Panc1 (cell line): ENCODE results near the gene LYST. TPM values are rescaled to one million over a fixed set of nuclear protein-coding genes. Genes with fewer than 3 reads are reported as not detected.

Source experiments
- ATAC-seq: fragments of 200-7000 bp; cut with Tn5 transposase; 2 replicates; pipeline ENCODE4 v1.9.1; 2020; ENCODE audit warnings: mild to moderate bottlenecking, moderate library complexity
- BruUV-seq: library from RNA; stranded (reverse); fragments of 400-500 nt; replicated peaks from 2 replicates; lab custom pipeline; 2021; lab: Mats Ljungman, UMichigan
- CTCF ChIA-PET: fragments of 300-600 bp; sonication (Branson Sonifier 250); formaldehyde crosslinking; loops from one replicate; lab custom pipeline; 2022; ENCODE audit warnings: antibody characterized with exemption; lab: Charles Lee
- POLR2A ChIA-PET: fragments of 300-600 bp; sonication (Branson Sonifier 250); formaldehyde crosslinking; loops from one replicate; lab custom pipeline; 2022; ENCODE audit warnings: antibody characterized with exemption; lab: Charles Lee
- DNase-seq: peaks from one replicate; pipeline ENCODE4 v3.0.0-alpha.2; 2010; ENCODE audit warnings: low read depth, low spot score
- H3K27ac ChIP-seq: 2 replicates; pipeline ENCODE4 v1.5.1; 2011; ENCODE audit warnings: mild to moderate bottlenecking, low read length, inconsistent platforms
- H3K27me3 ChIP-seq: fragments of 200-500 bp; sonication (Bioruptor generic); 2 replicates; pipeline ENCODE4 v1.6.0; 2014; ENCODE audit warnings: low read length, inconsistent platforms; ENCODE audit not compliant: control insufficient read depth, insufficient read depth
- H3K36me3 ChIP-seq: fragments of 200-500 bp; sonication (Bioruptor generic); 2 replicates; pipeline ENCODE4 v1.5.1; 2014; ENCODE audit warnings: inconsistent platforms, mild to moderate bottlenecking, low read length, moderate library complexity; ENCODE audit not compliant: control insufficient read depth, insufficient read depth
- H3K4me1 ChIP-seq: 2 replicates; pipeline ENCODE4 v1.5.1; 2011; ENCODE audit warnings: inconsistent platforms, mild to moderate bottlenecking, low read length, moderate library complexity; ENCODE audit not compliant: control insufficient read depth, insufficient read depth
- H3K4me3 ChIP-seq, 2 experiments: 2 replicates each; pipeline ENCODE4 v1.5.1; 2011 to 2012; ENCODE audit warnings: low read depth in 2 of 2, low read length in 2 of 2, mild to moderate bottlenecking in 2 of 2, inconsistent platforms in 1 of 2, moderate library complexity in 1 of 2
- H3K9me3 ChIP-seq: fragments of 200-500 bp; sonication (Bioruptor generic); 2 replicates; pipeline ENCODE4 v1.5.1; 2014; ENCODE audit warnings: low read depth, mild to moderate bottlenecking, inconsistent platforms, low read length, moderate library complexity; ENCODE audit not compliant: control insufficient read depth, insufficient read depth
- CTCF ChIP-seq: fragments of 450-650 bp; IDR thresholded peaks from 2 replicates; pipeline ENCODE4 v1.5.1; 2017; ENCODE audit warnings: mild to moderate bottlenecking
- POLR2AphosphoS5 ChIP-seq: IDR thresholded peaks from 2 replicates; pipeline ENCODE4 v1.6.1; 2012; ENCODE audit warnings: mild to moderate bottlenecking, low read depth, low read length, moderate library complexity
- REST ChIP-seq, 2 experiments: IDR thresholded peaks; 2 replicates each; pipeline ENCODE4 v1.6.1; 2011 to 2012; ENCODE audit warnings: low read depth in 2 of 2, control low read depth in 1 of 2, low read length in 1 of 2, mild to moderate bottlenecking in 1 of 2, moderate library complexity in 1 of 2; ENCODE audit not compliant: insufficient read depth in 1 of 2
- SIN3A ChIP-seq: IDR thresholded peaks from 2 replicates; pipeline ENCODE4 v1.6.1; 2012; ENCODE audit warnings: low read depth, mild to moderate bottlenecking, low read length, moderate library complexity, borderline replicate concordance; ENCODE audit not compliant: insufficient read depth
- TCF7L2 ChIP-seq: IDR thresholded peaks from 2 replicates; pipeline ENCODE4 v1.6.1; 2011; ENCODE audit warnings: mild to moderate bottlenecking, low read depth, low read length, inconsistent platforms
- in situ Hi-C: cut with HindIII; loops from 2 replicates; pipeline ENCODE4 v1.10.0; 2016; ENCODE audit warnings: low sequenced_read_pairs, low pct_unique_long_range_greater_than_20kb
- intact Hi-C: fragments of 100-400 bp; cut with micrococcal nuclease; formaldehyde crosslinking; loops from one replicate; pipeline ENCODE4 v1.10.0; 2022; ENCODE audit not compliant: unreplicated experiment
- total RNA-seq: library from RNA; stranded (reverse); gene quantifications from one replicate; pipeline ENCODE4 v1.2.1, GENCODE V29; 2021; ENCODE audit not compliant: unreplicated experiment

The LYST gene
- total RNA-seq, 1 experiment from 2014 or later, result 75.2 TPM

GRCh38 chr1:235865565-235866204 lies 1.0 kb downstream of the LYST start:
- Histone ChIP-seq H3K4me1 (peaks cover 53% of the 10 kb centered on the region), H3K27me3 (no peaks in the 10 kb centered on the region), H3K9me3 (no peaks in the 10 kb centered on the region), H3K4me3 (peak overlapping the region; percentile 76 to 98), H3K36me3 (peaks cover 3% of the 10 kb centered on the region; the same call in 1 of the 2 replicates), H3K27ac (peak overlapping the region; percentile 89)
- in situ Hi-C loops, result no loop called here
- TSS peak; percentile 72 for BruUV-seq
- DNase-seq, result no peak
- ChIA-PET CTCF (interaction anchor here (0.8 to 2.8 kb wide), 2 partner anchors 23 to 106 kb away, joined by 3 to 16 read pairs; no protein-coding TSS in a partner anchor), POLR2A (interaction anchor here (0.7 to 1.5 kb wide), 5 partner anchors 10 to 106 kb away, joined by 3 to 5 read pairs (median 3); no protein-coding TSS in a partner anchor)
- intact Hi-C loops, result loop anchor here (5.0 kb wide), 2 partner anchors 52 to 107 kb away; no protein-coding TSS in a partner anchor
- TF ChIP-seq SIN3A (no peak), CTCF (no peak; the same call in 1 of the 2 replicates), TCF7L2 (no peak), REST (IDR thresholded peaks at IDR 0.05; ENCODE audit: insufficient read depth in 1 of 2, low read depth in 2 of 2, low read length in 1 of 2) (no peak), POLR2AphosphoS5 (no peak)
- no peak for ATAC-seq

- Histone ChIP-seq H3K4me3 (peak overlapping the region; percentile 76 to 98), H3K4me1 (peaks cover 58% of the 10 kb centered on the region), H3K27me3 (no peaks in the 10 kb centered on the region), H3K27ac (peak overlapping the region; percentile 89), H3K36me3 (peaks cover 3% of the 10 kb centered on the region; the same call in 1 of the 2 replicates), H3K9me3 (no peaks in the 10 kb centered on the region)
- ATAC-seq, result no peak
- TF ChIP-seq SIN3A (no peak), TCF7L2 (no peak), POLR2AphosphoS5 (no peak), REST (IDR thresholded peaks at IDR 0.05; ENCODE audit: insufficient read depth in 1 of 2, low read depth in 2 of 2, low read length in 1 of 2) (no peak), CTCF (no peak)
- POLR2A ChIA-PET, result interaction anchor here (1.0 to 1.5 kb wide), 3 partner anchors 10 to 106 kb away, joined by 3 to 5 read pairs (median 3); no protein-coding TSS in a partner anchor
- CTCF ChIA-PET, result interaction anchor here (2.8 kb wide), 1 partner anchor 107 kb away, joined by 16 read pairs; no protein-coding TSS in a partner anchor
- intact Hi-C loops (loop anchor here (5.0 kb wide), 2 partner anchors 52 to 107 kb away; no protein-coding TSS in a partner anchor), in situ Hi-C loops (no loop called here)
- no peak for DNase-seq
- BruUV-seq, result no TSS peak
These were observed 1.7 kb downstream of the LYST start for GRCh38 chr1:235864931-235865525.
